PC-3 (cell line): ENCODE data around the gene ENAH. TPM values are rescaled to one million over a fixed set of nuclear protein-coding genes. Genes with fewer than 3 reads are reported as not detected.
"Not testable (repeated sequence)": the region's sequence is repeated elsewhere in the genome, so short reads cannot be mapped to it uniquely, and the experiment has no call there.

ENCODE experiments used
- ATAC-seq: fragments of 200-7000 bp; cut with Tn5 transposase; 2 replicates; pipeline ENCODE4 v1.9.1; 2020; ENCODE audit warnings: mild to moderate bottlenecking, moderate library complexity
- BruUV-seq: library from RNA; stranded (reverse); fragments of 400-500 nt; replicated peaks from 2 replicates; lab custom pipeline; 2021; lab: Mats Ljungman, UMichigan
- CTCF ChIA-PET: fragments of 300-600 bp; sonication (Branson Sonifier 250); formaldehyde crosslinking; loops from one replicate; lab custom pipeline; 2022; ENCODE audit warnings: antibody characterized with exemption; lab: Charles Lee
- POLR2A ChIA-PET: fragments of 300-600 bp; sonication (Branson Sonifier 250); formaldehyde crosslinking; loops from one replicate; lab custom pipeline; 2022; ENCODE audit warnings: antibody characterized with exemption; ENCODE audit not compliant: unreplicated experiment; lab: Charles Lee
- DNase-seq: peaks from one replicate; pipeline ENCODE4 v3.0.0-alpha.2; 2015
- H2AFZ ChIP-seq: fragments of 300-600 bp; sonication (generic); 2 replicates; pipeline ENCODE4 v1.6.0; 2016; ENCODE audit warnings: antibody characterized with exemption, low read length
- H3F3A ChIP-seq: fragments of 300-600 bp; sonication (generic); one replicate; pipeline ENCODE4 v1.6.0; 2017; ENCODE audit warnings: antibody characterized with exemption, low read length, control low read depth, mild to moderate bottlenecking; ENCODE audit not compliant: unreplicated experiment
- H3K27ac ChIP-seq: fragments of 300-600 bp; sonication (generic); 2 replicates; pipeline ENCODE4 v1.5.1; 2016; ENCODE audit warnings: mild to moderate bottlenecking, low read length
- H3K27me3 ChIP-seq: fragments of 300-600 bp; sonication (generic); 2 replicates; pipeline ENCODE4 v1.6.1; 2016; ENCODE audit warnings: low read length, mixed read lengths
- H3K36me3 ChIP-seq: fragments of 300-600 bp; sonication (generic); 2 replicates; pipeline ENCODE4 v1.6.1; 2016; ENCODE audit warnings: low read depth, mixed run types, low read length, mixed read lengths
- H3K4me1 ChIP-seq: fragments of 300-600 bp; sonication (generic); 2 replicates; pipeline ENCODE4 v1.5.1; 2016; ENCODE audit warnings: low read length; ENCODE audit not compliant: insufficient read depth
- H3K4me2 ChIP-seq: fragments of 300-600 bp; sonication (generic); 2 replicates; pipeline ENCODE4 v1.6.0; 2016; ENCODE audit warnings: low read length
- H3K4me3 ChIP-seq: fragments of 300-600 bp; sonication (generic); 2 replicates; pipeline ENCODE4 v1.5.1; 2016; ENCODE audit warnings: mild to moderate bottlenecking, low read length, mixed read lengths
- H3K79me2 ChIP-seq: fragments of 300-600 bp; sonication (generic); 2 replicates; pipeline ENCODE4 v1.6.1; 2017; ENCODE audit warnings: low read length, mixed read lengths
- H3K9ac ChIP-seq: fragments of 300-600 bp; sonication (generic); 2 replicates; pipeline ENCODE4 v1.6.0; 2016; ENCODE audit warnings: mild to moderate bottlenecking, low read length
- H3K9me2 ChIP-seq: fragments of 300-600 bp; sonication (generic); replicated peaks from 2 replicates; pipeline ENCODE4 v1.6.1; 2016; ENCODE audit warnings: mixed run types, low read length, mixed read lengths
- H3K9me3 ChIP-seq: fragments of 300-600 bp; sonication (generic); 2 replicates; pipeline ENCODE4 v1.6.1; 2016; ENCODE audit warnings: low read length, mixed read lengths
- H4K20me1 ChIP-seq: fragments of 300-600 bp; sonication (generic); 2 replicates; pipeline ENCODE4 v1.6.1; 2016; ENCODE audit warnings: low read length, mixed read lengths
- CTCF ChIP-seq: fragments of 300-600 bp; sonication (generic); conservative IDR thresholded peaks from 2 replicates; pipeline ENCODE4 v1.5.1; 2017; ENCODE audit warnings: antibody characterized with exemption, low read depth, mild to moderate bottlenecking, low read length
- EZH2 ChIP-seq: fragments of 300-600 bp; sonication (generic); IDR thresholded peaks from one replicate; pipeline ENCODE4 v1.6.1; 2017; ENCODE audit warnings: antibody characterized with exemption, mild to moderate bottlenecking, low read length; ENCODE audit not compliant: unreplicated experiment
- EZH2phosphoT487 ChIP-seq: fragments of 300-600 bp; sonication (generic); IDR thresholded peaks from 2 replicates; pipeline ENCODE4 v1.6.1; 2018; ENCODE audit warnings: mild to moderate bottlenecking, antibody characterized with exemption, low read length, borderline replicate concordance
- intact Hi-C: fragments of 100-400 bp; cut with micrococcal nuclease; formaldehyde crosslinking; loops from 2 replicates; pipeline ENCODE4 v1.9.0; 2023
- total RNA-seq: library from RNA; depleted of rRNA; stranded (reverse); fragments of >200 nt; gene quantifications from 2 replicates; pipeline ENCODE4 v1.2.3, GENCODE V29; 2014

The ENAH gene
- total RNA-seq, 1 experiment from 2014 or later: 96.6 TPM

DNA sequence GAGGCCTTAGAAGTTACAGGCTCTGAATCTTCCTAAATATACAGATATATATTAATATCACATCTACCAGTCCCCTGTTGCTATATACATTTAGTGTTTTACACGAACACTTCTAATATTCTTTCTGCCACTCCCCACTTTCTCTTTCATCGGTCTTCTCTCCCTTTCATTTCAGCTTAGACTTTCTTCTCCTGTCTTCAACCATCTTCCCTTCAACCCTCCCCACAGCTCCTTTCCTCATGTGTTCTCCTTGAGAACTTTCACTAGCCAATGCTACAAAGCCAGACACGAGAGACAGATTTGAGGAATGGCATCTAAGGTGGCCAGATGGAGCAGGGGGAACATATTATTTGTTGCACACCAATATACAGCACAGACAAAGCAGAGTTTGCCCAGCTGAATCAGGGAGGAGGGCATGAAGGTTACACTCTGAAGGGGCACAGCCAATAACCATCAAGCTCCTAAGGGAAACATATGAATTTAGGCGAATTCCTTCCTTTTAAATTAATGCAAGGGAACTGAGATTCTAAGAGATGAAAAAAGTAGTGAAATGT lies 141.0 kb downstream of the ENAH start:
- no peak for TF ChIP-seq CTCF
- no peak for TF ChIP-seq EZH2
- TF ChIP-seq EZH2phosphoT487: no peak

GRCh38 chr1:225510740-225511139 lies 142.2 kb downstream of the ENAH start:
- Histone ChIP-seq H3K4me1 (peaks cover 42% of the 10 kb centered on the region), H3F3A (peaks cover 11% of the 10 kb centered on the region), H3K36me3 (peaks cover 28% of the 10 kb centered on the region), H3K27ac (peak overlapping the region; percentile 89; the same call in 1 of the 2 replicates)
- BruUV-seq, H3K4me2 ChIP-seq, H3K79me2 ChIP-seq, H3K9me2 ChIP-seq, intact Hi-C loops, H2AFZ ChIP-seq, CTCF ChIA-PET, H4K20me1 ChIP-seq, H3K27me3 ChIP-seq, DNase-seq, H3K9ac ChIP-seq, H3K4me3 ChIP-seq, H3K9me3 ChIP-seq, ATAC-seq: not testable (repeated sequence)
- POLR2A ChIA-PET: interaction anchor here (0.7 kb wide), 1 partner anchor 36 kb away, joined by 3 read pairs; no protein-coding TSS in a partner anchor

More for the DNA sequence above, 141.0 kb downstream of the ENAH start:
- ATAC-seq (no peak), DNase-seq (no peak)
- peaks cover 11% of the 10 kb centered on the region for H3F3A ChIP-seq
- H3K36me3 ChIP-seq: peaks cover 17% of the 10 kb centered on the region
- no peak overlapping the region for H3K27ac ChIP-seq
- no TSS peak for BruUV-seq
- POLR2A ChIA-PET: no interaction called here
- no peaks in the 10 kb centered on the region for H3K27me3 ChIP-seq
- peaks cover 42% of the 10 kb centered on the region for H3K4me1 ChIP-seq
- no peaks in the 10 kb centered on the region for H4K20me1 ChIP-seq
- no peak overlapping the region for H2AFZ ChIP-seq
- H3K9me3 ChIP-seq: no peaks in the 10 kb centered on the region
- H3K4me2 ChIP-seq: no peak overlapping the region
- CTCF ChIA-PET: no interaction called here
- no peak overlapping the region for H3K4me3 ChIP-seq
- H3K9me2 ChIP-seq: no peaks in the 10 kb centered on the region
- intact Hi-C loops: no loop called here
- H3K79me2 ChIP-seq: no peaks in the 10 kb centered on the region
- no peak overlapping the region for H3K9ac ChIP-seq

DNA sequence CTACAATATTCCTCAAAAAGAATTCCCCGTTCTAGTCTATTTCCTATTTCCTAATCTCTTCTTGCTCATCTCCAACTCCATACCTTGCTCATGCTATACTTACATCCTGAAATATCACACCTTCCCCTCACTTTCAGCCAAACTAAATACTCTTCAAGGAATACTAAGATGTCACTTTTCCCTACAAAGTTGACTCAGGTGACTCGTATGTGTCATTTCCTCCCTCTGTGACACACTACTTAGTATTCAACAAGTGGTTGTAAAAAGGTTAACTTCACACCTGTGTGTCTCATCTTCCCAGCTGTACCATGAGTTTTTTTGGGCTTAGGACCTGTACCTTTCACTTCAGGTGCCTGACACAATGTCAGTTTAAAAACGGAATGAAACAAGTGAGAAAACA lies 143.2 kb downstream of the ENAH start:
- Histone ChIP-seq H3K9me2 (no peaks in the 10 kb centered on the region), H2AFZ (no peak overlapping the region), H3K9ac (peak overlapping the region; percentile 60), H3K27me3 (no peaks in the 10 kb centered on the region), H3K4me2 (peak overlapping the region; percentile 45), H4K20me1 (no peaks in the 10 kb centered on the region), H3F3A (peaks cover 6% of the 10 kb centered on the region), H3K27ac (peak overlapping the region; percentile 89), H3K9me3 (no peaks in the 10 kb centered on the region), H3K36me3 (peaks cover 28% of the 10 kb centered on the region), H3K4me1 (peaks cover 32% of the 10 kb centered on the region), H3K4me3 (no peak overlapping the region), H3K79me2 (no peaks in the 10 kb centered on the region)
- BruUV-seq: no TSS peak
- intact Hi-C loops: loop anchor here (2.0 kb wide), 1 partner anchor 23 kb away; no protein-coding TSS in a partner anchor
- ATAC-seq (peak; percentile 71), DNase-seq (peak; percentile 88)
- no peak for TF ChIP-seq CTCF
- no peak for TF ChIP-seq EZH2phosphoT487
- ChIA-PET POLR2A (interaction anchor here (0.7 kb wide), 1 partner anchor 36 kb away, joined by 3 read pairs; no protein-coding TSS in a partner anchor), CTCF (no interaction called here)
